ENCODE results near the gene APPBP2. TPM values are rescaled to one million over a fixed set of nuclear protein-coding genes. Genes with fewer than 3 reads are reported as not detected.

Gene APPBP2, protein sequence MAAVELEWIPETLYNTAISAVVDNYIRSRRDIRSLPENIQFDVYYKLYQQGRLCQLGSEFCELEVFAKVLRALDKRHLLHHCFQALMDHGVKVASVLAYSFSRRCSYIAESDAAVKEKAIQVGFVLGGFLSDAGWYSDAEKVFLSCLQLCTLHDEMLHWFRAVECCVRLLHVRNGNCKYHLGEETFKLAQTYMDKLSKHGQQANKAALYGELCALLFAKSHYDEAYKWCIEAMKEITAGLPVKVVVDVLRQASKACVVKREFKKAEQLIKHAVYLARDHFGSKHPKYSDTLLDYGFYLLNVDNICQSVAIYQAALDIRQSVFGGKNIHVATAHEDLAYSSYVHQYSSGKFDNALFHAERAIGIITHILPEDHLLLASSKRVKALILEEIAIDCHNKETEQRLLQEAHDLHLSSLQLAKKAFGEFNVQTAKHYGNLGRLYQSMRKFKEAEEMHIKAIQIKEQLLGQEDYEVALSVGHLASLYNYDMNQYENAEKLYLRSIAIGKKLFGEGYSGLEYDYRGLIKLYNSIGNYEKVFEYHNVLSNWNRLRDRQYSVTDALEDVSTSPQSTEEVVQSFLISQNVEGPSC
- total RNA-seq (2022; extraction: Qiagen RNA extraction; ENCODE audit: low read depth) = 12.7 to 22.6 TPM (median 20.5 TPM) in 5 replicates

DNA sequence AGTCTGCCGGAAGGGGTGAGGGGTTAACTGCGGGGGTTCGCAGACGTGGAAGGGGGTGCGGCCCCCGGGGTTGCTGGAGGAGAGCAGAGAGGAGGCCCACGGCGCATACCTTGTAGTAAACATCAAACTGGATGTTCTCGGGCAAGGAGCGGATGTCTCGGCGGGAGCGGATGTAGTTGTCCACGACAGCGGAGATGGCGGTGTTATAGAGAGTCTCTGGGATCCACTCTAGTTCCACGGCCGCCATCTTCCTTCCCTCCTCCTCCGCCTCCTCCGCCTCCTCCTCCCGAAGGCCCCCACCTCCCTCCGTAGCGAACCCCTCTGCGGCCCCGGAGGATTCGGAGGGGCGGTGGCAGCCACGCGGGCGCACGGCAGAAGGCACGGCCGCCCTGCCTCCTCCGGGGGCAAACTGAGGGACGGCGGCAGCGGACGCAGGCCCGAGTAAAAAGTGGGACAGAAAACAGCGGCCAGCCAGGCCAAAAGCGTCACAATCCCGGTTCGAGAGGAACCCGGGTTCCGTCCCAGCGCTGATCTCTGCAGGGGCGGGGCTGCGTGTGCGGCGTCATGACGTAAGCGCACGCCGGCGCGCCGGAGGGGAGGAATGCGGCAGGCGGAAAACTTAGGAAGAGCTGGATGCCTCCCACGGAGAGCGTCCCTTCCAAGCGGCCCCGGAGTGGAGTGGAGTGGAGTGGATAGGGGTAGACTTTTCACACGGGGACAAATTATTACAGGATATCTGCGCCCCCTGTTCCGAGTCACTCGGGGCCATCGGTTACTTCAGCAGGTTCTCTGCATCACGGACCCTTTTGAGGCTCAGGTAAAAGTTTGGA, at the start of gene APPBP2:
APPBP2 (minus strand) TSS at position 558 of the 830 bp plus-strand sequence; CDS start at position 247, 311 bp downstream.

DNA sequence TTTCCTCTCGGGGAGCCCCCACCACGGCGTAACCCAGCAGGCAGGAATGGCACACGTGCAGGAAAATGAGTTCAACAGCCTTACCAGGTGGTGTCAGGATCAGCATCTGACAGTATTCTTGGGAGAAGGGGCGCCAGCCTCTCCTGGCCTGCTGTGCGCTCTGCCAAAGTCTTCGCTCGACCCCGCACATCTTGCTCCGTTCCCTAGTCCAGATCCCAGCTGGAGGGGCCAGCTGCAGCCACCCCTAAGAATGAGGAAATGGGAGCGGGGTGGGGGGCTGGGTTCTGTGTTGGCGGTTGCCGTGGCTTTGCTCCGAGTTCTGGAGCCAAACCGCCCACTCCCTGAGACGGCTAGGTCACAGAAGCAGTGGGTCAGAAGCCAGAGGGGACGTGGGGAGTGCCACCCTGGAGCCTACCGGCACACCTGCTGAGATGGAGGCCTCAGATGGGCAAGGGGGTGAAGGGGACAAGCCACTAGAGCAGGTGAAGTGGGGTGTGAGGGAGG, 103.8 kb downstream of the APPBP2 start, which contains the start of gene CHCT1:
CHCT1 (plus strand) TSS at position 328 of the 504 bp plus-strand sequence; CDS start at position 432, 104 bp downstream.

Other genes starting within 250 kb of the APPBP2 start
- gene USP32, start 134.1 kb downstream of the APPBP2 start, total RNA-seq (2022; extraction: Qiagen RNA extraction; ENCODE audit: low read depth) = 27.9 to 35.1 TPM (median 31.8 TPM) in 5 replicates
- gene CHCT1, start 103.8 kb downstream of the APPBP2 start, total RNA-seq (2022; extraction: Qiagen RNA extraction; ENCODE audit: low read depth) = 0.14 to 0.63 TPM in 2 of 5 replicates, not detected in the others
- 17.1 to 19.5 TPM (median 17.9 TPM) in 5 replicates for gene PPM1D, start 74.0 kb upstream of the APPBP2 start, total RNA-seq (2022; extraction: Qiagen RNA extraction; ENCODE audit: low read depth)
- gene BCAS3, start 151.6 kb upstream of the APPBP2 start, total RNA-seq (2022; extraction: Qiagen RNA extraction; ENCODE audit: low read depth) = 7.0 to 8.5 TPM (median 7.5 TPM) in 5 replicates

All from A549 treated with GW870086 at 1 μM for 4 hours (cell line).